Measurements from ENCODE around the gene SPAG5.
A peak's percentile ranks its signal among the peaks of the same experiment; 100 is the strongest.

Gene SPAG5, protein sequence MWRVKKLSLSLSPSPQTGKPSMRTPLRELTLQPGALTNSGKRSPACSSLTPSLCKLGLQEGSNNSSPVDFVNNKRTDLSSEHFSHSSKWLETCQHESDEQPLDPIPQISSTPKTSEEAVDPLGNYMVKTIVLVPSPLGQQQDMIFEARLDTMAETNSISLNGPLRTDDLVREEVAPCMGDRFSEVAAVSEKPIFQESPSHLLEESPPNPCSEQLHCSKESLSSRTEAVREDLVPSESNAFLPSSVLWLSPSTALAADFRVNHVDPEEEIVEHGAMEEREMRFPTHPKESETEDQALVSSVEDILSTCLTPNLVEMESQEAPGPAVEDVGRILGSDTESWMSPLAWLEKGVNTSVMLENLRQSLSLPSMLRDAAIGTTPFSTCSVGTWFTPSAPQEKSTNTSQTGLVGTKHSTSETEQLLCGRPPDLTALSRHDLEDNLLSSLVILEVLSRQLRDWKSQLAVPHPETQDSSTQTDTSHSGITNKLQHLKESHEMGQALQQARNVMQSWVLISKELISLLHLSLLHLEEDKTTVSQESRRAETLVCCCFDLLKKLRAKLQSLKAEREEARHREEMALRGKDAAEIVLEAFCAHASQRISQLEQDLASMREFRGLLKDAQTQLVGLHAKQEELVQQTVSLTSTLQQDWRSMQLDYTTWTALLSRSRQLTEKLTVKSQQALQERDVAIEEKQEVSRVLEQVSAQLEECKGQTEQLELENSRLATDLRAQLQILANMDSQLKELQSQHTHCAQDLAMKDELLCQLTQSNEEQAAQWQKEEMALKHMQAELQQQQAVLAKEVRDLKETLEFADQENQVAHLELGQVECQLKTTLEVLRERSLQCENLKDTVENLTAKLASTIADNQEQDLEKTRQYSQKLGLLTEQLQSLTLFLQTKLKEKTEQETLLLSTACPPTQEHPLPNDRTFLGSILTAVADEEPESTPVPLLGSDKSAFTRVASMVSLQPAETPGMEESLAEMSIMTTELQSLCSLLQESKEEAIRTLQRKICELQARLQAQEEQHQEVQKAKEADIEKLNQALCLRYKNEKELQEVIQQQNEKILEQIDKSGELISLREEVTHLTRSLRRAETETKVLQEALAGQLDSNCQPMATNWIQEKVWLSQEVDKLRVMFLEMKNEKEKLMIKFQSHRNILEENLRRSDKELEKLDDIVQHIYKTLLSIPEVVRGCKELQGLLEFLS

DNA sequence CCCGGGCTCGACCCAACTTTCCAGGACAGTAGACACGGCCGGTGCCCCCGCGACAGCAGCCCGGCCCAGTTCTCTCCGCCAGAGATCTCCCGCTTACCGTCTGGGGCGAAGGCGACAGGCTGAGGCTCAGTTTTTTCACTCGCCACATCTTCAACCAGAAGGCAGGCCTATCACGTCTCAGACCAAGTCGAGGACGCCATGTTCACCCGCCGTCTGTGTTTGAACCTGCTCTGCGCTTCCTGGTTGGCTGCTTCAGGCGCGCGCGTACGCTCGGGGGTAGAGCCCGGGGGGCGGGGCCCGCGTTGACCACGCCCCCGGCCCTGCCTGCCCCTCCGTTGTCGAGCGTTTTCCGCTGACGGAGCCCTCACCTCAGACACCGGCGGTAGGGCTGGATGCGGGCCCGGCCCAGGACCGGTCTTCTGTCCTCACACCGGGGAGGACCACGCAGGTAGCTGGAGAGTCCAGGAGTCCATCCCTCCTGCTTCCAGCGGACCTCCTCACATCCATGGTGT lies at the start of gene SPAG5:
Gene SPAG5, minus strand, starts transcription at position 227 of the 512 bp plus-strand sequence. Its CDS starts 79 bp downstream, at position 148.
- DNase-seq (ENCODE audit: low spot score), result peak; percentile 88

DNA sequence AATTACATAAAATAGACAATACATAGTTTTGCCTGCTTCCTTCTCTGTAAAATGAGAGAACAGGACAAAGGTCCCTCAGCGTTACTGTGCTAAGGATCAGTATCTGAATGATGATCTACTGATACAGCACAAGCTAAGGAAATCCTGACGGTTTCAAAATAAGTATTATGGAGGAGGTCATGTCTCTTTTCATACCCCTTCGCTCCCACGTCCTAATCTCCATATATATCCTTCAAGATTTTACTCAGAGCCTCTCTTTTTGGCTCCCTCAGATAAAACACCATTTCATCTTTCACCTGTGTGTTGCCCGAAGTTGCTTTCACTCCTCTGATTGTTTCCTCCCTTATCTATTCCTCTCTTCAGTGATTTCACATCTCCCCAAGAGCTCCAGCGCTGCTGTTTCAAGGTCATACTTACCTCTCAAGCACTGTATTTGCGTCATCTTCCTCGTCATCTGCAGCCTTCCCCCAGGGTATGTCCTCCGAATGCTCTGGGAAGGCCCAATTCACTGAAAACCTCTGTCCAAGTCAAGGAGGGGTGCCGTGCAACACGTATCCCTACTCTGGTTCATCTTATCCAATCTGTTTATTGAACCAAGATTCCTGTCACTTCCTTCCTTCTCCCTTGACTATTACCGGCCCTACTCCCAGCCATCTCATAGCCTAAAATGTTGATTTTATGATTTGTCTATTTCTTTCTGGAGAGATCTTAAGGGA lies 47.4 kb upstream of the SPAG5 start:
- no peak for DNase-seq (ENCODE audit: low spot score)

DNA sequence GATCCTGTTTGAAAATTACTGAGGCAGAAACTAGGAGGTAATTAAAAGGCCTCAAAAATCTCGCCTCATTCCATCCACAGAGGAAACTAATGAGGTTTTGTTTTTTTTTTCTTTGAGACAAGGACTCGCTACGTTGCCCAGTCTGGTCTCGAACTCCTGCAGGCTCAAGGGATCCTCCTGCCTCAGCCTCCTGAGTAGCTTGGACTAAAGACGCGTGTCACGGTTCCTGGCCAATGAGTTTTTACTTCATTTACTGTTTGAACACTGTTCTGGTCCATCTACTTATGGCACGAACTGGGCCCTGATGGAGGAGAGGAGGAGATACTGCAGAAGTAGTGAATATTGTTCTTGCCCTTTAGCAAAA lies 46.7 kb upstream of the SPAG5 start:
- DNase-seq (ENCODE audit: low spot score), result no peak

DNA sequence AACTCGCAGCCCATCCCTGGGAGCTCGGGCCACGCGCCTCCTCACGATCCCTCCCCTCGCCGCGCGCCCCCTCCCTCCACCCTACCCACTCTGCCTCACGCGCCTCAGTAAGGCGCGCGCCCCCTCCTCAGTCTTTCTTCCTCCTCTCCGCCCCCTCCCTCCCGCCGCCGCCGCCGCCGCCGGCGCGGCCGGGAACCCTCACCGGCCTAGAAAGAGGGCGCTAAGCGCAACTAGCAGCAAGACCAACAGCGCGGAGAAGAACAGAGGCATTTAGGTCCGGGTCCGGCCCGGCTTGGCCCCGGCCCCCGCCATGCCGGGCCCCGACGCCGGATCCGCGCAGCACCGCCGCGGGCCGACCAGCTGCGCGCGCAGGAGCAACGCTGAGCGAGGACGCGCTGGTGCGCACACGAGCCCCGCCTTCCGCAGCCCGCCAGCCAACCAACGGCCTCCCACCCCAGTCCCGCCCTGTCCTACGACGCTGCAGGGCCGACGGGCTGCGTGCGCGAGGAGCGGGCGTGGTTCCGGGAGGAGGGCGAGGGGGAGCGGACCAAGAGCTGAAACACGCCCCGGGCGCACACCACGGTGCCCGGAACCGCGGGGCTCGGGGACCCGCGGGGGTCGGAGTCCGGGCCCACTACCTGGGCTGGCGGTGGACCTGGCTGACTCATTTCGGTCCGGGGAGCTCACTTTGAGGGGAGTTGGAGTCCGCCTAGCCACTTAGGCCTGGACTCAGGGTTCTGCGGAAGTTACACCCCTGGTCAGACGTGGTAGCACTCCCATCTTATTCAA lies 46.2 kb upstream of the SPAG5 start, which contains the start of gene BLTP2:
Gene BLTP2, minus strand, starts transcription at position 372 of the 789 bp plus-strand sequence. Its CDS starts 102 bp downstream, at position 270.
- peak; percentile 91 for DNase-seq (ENCODE audit: low spot score)

DNA sequence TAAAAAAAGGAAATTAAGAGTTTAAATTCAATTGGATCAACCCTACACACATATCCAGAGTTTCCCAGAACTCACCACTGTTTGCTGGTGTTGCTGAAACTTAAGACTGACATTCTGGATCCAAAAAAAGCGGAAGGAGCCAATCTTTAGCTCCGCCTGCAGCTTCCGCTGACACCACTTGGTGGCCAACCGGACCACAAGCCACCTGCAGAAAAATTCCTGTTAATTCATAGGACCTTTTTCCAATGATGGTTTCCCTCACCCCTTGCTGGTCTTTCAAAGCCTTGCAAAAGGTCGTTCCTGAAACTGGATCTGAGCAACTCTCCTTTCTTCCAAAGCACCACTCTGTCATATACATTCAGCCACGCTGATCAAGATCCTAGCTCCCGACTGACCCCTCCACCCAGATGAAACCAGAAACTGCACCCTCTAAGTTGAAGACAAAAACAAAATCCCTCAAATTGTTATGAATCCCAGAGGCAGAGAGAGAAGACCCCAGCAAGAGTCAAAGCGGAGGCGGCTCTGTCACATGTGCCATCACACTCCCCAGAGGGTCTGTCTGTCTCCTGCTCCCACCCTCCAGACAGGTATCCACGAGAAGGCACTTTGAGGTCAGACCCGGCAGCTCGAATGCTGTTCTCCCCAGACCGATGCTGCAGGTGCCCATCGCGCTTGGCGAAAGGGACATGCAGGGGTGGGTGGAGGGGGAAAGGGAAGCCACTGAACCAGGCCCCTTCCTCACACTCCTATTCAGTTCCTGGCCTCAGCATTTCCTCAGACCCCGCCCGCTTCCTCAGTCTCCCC lies 45.4 kb upstream of the SPAG5 start:
- DNase-seq (ENCODE audit: low spot score), result peak; percentile 50

DNA sequence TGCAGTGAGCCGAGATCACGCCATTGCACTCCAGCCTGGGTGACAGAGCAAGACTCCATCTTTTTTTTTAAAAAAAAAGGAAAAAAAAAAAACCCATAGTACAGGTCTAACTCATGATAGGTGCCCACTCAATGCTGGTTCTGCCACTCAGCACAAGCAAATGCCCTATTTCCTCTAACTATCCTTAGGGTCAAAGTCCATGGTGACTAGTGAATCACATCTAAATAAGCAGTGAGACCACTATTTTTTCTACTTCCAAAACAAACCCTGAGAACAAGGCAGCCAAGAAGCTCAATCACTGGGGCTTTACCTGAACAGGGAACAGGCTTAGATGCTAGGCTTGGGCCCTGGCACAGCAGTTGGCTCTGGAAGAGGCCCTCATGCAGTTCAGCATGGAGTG lies 42.8 kb upstream of the SPAG5 start:
- no peak for DNase-seq (ENCODE audit: low spot score)

DNA sequence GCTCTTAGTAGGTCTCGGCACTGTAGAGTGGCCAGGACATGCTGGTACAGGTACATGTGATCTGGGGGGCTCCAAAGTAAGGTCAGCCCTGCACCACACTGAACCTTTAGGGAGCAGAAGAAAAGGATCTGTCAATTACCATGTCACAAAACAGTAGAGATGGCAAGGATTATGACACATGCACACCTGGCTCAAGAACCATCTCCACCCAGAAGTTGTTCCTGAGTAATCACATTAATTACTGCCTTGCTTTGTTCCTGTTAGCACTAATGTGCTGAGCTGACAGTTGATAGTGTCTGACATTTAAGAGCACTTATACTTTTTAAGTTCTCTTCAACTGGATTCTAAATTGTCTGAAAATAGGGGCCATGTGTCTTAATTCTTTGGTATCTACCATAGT lies 36.7 kb upstream of the SPAG5 start:
- no peak for DNase-seq (ENCODE audit: low spot score)

DNA sequence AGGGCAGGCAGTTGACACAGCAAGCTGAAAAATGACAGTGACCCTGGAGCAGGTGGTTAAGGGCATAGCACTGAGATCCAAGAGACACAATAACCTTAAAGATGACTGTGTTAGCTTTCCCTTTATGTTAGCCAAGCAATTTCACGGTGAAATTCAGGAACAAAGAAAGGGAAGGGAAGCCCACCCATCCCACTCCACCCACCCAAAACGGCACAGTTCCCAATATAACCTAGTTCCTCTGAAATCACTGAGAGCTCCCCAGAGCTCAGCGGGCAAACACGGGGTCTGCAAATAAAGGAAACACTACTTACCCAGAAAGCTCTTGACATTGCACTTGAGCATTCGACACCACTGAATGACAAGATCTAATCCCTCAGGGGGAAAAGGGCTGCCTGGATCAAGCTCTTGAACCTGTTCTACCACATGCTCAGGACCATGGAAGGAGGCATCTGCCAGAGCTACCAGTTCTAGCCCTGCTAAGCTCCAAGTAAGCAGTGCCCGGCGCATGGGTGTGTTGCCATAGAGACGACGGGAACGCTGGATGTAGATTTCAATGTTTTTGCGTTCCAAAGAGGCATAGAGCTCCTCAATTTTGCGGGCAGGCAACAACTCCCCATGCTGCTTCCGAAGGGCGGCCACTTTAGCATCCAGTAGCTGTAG lies 35.5 kb upstream of the SPAG5 start:
- DNase-seq (ENCODE audit: low spot score), result no peak

DNA sequence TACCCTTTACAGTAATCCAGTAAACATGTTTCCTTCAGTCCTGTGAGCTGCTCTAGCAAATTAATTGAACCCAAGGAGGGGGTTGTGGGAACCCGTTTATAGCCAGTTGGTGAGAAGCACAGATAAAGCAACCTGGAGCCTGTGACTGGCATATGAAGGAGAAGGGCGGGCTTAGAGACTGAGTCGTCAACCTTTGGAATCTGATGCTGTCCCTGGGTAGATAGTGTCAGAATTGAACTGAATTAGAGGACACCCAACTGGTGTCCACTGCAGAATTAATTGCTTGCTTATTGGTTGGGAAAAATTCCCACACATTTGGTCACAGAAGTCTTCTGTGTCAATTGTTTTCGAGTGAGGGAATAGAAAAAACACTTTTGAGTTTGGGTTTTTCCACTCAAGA lies 28.0 kb upstream of the SPAG5 start:
- DNase-seq (ENCODE audit: low spot score), result no peak

DNA sequence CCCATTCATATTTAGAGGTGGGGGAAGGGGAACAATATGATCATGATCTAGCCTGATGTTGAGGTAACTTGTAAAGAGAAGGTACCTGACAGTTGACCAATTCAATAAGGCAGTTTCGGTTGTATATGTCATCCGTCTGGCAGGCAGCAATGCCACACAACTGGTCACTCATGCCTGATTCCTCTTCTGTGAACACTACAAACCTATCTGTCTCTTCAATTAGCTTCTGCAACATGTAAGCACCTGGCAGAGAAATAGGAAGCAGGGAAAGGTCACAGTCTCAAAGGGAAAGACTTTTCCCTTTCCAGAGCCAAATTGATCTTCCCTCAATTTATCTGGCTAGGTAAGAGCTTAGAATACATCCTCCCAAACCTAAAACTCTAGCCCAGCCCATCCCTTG lies 25.3 kb upstream of the SPAG5 start:
- no peak for DNase-seq (ENCODE audit: low spot score)

DNA sequence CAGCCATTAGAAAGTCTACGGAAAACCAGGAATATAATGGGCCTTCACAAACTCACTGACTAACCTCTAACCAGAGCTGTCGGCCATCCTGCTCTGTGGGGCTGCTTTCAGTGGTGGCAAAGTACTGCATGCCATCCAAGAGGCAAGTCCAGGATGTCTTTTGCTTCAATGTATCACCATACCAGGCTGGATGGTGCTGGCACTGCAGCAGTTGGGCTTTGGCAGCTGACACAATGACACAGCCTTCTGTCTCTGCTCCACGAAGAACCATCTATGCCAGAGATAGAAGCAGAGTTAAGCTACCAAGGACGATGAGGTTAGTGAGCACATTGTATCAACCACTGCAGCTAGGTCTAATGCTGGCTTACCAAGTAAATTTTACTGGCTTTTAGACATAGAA lies 24.9 kb upstream of the SPAG5 start:
- DNase-seq (ENCODE audit: low spot score), result peak; percentile 32

DNA sequence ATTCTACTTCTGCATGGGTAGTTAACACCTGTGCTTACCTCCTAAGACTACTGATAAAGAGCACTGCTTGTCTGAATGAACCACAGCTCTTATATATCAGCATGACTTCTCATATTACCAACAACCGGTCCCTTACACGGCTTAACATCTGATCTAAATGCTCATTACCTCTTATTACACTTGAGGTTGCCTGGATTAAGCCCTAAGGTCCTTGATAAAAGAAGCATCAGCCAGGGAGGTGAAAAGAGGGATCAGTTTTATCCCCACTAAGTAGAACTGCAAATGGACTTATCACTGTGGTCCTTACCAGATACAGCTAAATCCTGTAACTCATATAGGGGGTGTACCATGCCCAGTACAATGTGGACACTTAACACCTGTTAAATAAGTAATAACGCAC lies 23.4 kb upstream of the SPAG5 start:
- no peak for DNase-seq (ENCODE audit: low spot score)

DNA sequence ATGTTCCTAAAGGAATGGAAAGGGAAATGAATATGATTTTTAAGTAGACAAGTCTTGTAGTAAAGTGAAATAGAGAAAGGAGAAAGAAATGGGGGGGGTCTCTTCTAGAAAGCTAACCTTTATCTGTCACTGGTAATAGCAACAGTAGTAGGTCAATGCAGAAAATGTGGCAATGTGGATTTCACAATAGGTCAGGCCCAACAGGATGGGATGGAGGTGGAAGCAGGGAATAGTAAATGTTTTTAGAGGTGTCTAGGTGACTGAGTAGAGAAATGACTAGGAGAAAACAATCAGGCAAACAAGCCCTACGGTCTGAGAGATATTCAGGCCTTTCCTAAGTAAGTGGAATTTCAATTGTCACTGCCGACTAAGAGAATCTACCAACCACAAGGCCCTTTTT lies 21.2 kb upstream of the SPAG5 start:
- no peak for DNase-seq (ENCODE audit: low spot score)

DNA sequence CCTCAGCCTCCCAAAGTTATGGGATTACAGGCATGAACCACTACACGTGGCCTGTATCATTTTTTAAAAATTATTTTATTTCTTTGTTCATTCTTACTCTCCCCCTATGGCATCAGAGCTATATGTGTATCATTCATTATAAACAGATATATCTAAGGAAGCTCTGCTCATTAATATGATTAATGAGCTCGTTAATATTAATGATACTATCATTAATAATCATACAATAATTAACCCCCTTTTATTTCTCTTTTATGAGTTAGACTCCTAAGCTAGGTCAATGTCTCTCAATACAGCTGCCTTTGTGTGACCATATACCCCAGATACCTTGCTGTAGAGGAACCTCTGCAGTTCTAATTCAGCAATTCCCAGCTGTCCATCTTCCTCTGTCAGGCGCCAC lies 19.6 kb upstream of the SPAG5 start:
- DNase-seq (ENCODE audit: low spot score), result no peak

DNA sequence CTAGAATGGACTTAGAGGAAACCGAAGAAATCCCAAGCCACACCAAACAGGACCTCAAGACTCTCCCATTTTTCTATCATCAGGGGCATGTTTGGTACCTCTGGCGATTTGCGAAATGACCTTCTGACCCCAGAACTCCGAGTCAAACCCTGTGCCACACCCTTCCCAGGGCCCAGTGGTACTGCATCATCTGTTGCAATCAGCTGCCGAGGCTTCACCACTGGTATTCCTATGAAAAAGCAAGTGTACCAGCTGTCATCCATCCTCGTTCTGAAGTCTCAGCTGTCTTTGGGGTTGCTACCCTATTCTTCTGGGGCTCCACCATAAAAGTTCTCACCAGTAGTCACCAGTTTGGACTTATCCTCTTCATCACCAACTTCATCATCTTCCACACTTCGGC lies 17.5 kb upstream of the SPAG5 start:
- no peak for DNase-seq (ENCODE audit: low spot score)

DNA sequence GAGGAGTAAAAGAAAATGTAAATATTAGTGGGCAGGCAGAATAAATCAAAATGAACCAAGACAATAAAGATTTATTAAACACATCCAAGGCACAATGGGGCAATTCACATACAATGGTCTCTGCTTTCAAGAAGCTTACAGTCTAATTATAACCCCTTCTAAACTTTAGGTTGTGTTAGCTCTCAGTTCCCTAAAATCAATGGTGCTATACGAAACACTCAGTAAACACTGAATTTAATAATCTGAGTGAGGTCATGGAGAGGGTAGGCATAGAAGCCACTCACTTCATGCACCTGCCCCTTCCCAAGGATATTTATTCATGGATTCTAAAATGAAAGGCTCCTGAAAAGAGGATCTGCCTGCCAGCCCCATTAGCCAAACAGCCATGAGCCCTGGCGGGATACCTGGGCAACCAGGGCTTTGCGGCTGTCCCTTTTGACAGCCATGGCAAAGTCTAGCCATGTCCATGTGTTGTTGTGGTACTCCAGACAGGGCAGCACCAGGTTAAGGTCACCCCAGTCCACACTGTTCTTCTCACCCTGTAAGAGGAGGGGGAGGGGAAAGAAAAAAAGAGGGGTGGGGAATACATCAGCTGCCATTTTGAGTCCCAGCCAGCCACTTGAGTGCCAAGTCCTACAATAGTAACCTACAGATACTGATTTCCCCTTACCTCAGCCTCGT lies 16.6 kb upstream of the SPAG5 start:
- DNase-seq (ENCODE audit: low spot score), result no peak

DNA sequence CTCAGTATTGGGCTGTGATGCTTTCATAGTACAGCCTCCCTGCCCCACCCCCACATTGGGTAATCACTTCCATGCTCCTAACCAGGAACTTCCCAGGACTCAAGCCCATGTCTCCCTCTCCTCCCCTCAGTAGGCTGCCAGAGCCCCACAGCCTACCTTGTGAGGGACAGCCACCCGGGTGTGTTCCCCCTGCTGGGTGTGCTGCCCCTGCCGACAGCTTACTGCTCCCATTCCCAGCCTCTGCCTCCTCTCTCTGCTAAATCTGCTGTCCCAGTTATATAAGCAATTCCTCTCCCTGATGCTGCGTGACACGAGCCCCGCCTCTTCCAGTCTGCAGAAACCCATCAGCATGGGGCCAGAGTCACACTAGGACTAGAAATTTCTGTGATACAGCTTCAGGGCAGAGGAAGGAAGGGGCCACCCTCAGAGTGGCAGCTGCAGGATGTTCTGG lies 15.1 kb upstream of the SPAG5 start, which contains the start of gene RSKR:
Gene RSKR, minus strand, starts transcription at position 255 of the 451 bp plus-strand sequence. Its CDS starts 24 bp downstream, at position 231.
- DNase-seq (ENCODE audit: low spot score), result no peak
